NB4 (cell line): ENCODE measurements around the gene DIDO1.

ENCODE experiments used
- CTCF ChIP-seq: IDR thresholded peaks from one replicate; pipeline ENCODE4 v1.5.1; 2012; ENCODE audit warnings: low read depth, low read length
- MAX ChIP-seq: IDR thresholded peaks from 2 replicates; pipeline ENCODE4 v1.6.1; 2011; ENCODE audit warnings: low read depth, low read length
- POLR2A ChIP-seq: IDR thresholded peaks from 2 replicates; pipeline ENCODE4 v1.6.1; 2011; ENCODE audit warnings: mild to moderate bottlenecking; ENCODE audit not compliant: insufficient read length; ENCODE audit errors: extremely low read depth

- TF ChIP-seq CTCF: no peak
- no peak for TF ChIP-seq POLR2A
- TF ChIP-seq MAX: no peak
These were observed 84.5 kb downstream of the DIDO1 start for GRCh38 chr20:62841705-62842212.
